ENCODE results near the gene JCHAIN.

DNA sequence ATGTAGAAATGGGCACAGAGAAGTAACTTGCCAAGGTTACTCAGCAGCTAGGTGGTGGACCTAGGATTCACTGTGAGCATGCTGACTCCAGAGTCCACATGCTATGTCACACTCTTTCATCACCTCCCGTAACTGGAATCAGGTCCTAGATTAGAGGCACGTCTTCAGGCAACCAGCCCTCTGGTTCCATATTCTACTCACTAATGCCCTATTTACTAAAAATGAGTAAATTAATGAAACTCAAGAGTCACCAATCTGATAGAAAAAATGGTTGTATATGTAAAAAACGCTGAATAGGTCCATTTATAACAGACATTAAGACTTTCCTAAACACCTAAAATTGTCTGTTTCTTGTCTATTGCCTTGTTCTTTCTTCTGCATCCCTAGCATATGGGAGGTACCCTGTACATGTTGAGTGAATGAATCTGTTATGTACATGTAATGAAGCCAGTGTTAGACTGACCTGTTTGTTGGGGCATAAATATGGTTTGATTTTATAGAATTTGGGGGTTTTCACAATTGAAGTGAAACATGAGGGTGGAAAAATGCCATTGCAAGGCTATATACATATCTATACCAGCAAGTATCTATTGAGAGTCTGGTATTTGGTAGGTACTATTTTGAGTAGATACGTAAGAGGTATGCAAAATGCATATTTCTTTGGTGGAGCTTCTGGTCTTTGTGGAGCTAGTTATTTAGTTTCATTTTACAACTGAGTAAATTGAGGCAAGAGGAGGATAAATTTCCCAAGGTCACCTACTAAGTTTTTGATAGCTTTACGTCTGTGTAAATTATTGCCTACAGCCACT, 48.0 kb upstream of the JCHAIN start:
- no peak for TF ChIP-seq EZH2 (IDR thresholded peaks at IDR 0.05; ENCODE audit: insufficient read depth, poor library complexity, severe bottlenecking)
- no peak for TF ChIP-seq EZH2phosphoT487 (IDR thresholded peaks at IDR 0.05; ENCODE audit: insufficient read depth, low read depth)
